Measurements from ENCODE around the gene CYP4V2. TPM values are rescaled to one million over a fixed set of nuclear protein-coding genes. Genes with fewer than 3 reads are reported as not detected.

CYP4V2 gene
- total and polyA plus RNA-seq, 10 donors: 13.1 to 59.9 (median 40.3) TPM

GRCh38 chr4:186228514-186228894, 37.1 kb downstream of the CYP4V2 start:
- Histone ChIP-seq H3K4me3 (no peak overlapping the region), H3K4me1 (no peaks in the 10 kb centered on the region), H3K27ac (no peak overlapping the region), H3K27me3 (replicated peaks in 1 of 7) (no peaks in the 10 kb centered on the region), H3K9me3 (peaks cover 0 to 34% (median 26%) of the 10 kb centered on the region in 8 donors), H3K36me3 (no peaks in the 10 kb centered on the region)
- DNase-seq: no peak
- TF ChIP-seq CTCF (IDR thresholded peaks at IDR 0.05 in 8 of 11, conservative IDR thresholded peaks at IDR 0.05 in 3 of 11) (no peak), POLR2AphosphoS5 (IDR thresholded peaks at IDR 0.05) (no peak), POLR2A (IDR thresholded peaks at IDR 0.05) (no peak)
- WGBS, 5 donors: 81 to 92% (median 89%) methylated on average over 2 of the region's 2 CpGs
- intact Hi-C loops (cut with DNase I; ENCODE audit: low total_unique reads): no loop called here

GRCh38 chr4:186234367-186234766, 43.0 kb downstream of the CYP4V2 start:
- intact Hi-C loops (cut with DNase I; ENCODE audit: low total_unique reads): no loop called here
- no peak overlapping the region for H3K27ac ChIP-seq
- WGBS, 5 donors: 70 to 81% (median 76%) methylated on average over 2 of the region's 2 CpGs
- H3K27me3 ChIP-seq (replicated peaks in 1 of 7): no peaks in the 10 kb centered on the region
- H3K4me3 ChIP-seq: no peak overlapping the region
- TF ChIP-seq CTCF (IDR thresholded peaks at IDR 0.05 in 8 of 11, conservative IDR thresholded peaks at IDR 0.05 in 3 of 11) (no peak), POLR2AphosphoS5 (IDR thresholded peaks at IDR 0.05) (no peak), POLR2A (IDR thresholded peaks at IDR 0.05) (no peak)
- H3K36me3 ChIP-seq: no peaks in the 10 kb centered on the region
- no peaks in the 10 kb centered on the region for H3K4me1 ChIP-seq
- no peak for DNase-seq
- H3K9me3 ChIP-seq: no peaks in the 10 kb centered on the region

GRCh38 chr4:186236126-186236525, 44.8 kb downstream of the CYP4V2 start:
- H3K9me3 ChIP-seq: no peaks in the 10 kb centered on the region
- H3K27me3 ChIP-seq (replicated peaks in 1 of 7): no peaks in the 10 kb centered on the region
- DNase-seq: no peak
- no peaks in the 10 kb centered on the region for H3K4me1 ChIP-seq
- intact Hi-C loops (cut with DNase I; ENCODE audit: low total_unique reads): no loop called here
- no peak for TF ChIP-seq POLR2AphosphoS5 (IDR thresholded peaks at IDR 0.05)
- TF ChIP-seq CTCF (IDR thresholded peaks at IDR 0.05 in 8 of 11, conservative IDR thresholded peaks at IDR 0.05 in 3 of 11): no peak
- TF ChIP-seq POLR2A (IDR thresholded peaks at IDR 0.05): no peak
- H3K4me3 ChIP-seq: no peak overlapping the region
- H3K36me3 ChIP-seq: no peaks in the 10 kb centered on the region
- no peak overlapping the region for H3K27ac ChIP-seq
- WGBS, 5 donors: 83 to 94% (median 91%) methylated on average over 4 of the region's 4 CpGs

- TF ChIP-seq POLR2A (IDR thresholded peaks at IDR 0.05) (no peak), CTCF (IDR thresholded peaks at IDR 0.05 in 8 of 11, conservative IDR thresholded peaks at IDR 0.05 in 3 of 11) (no peak)
- Histone ChIP-seq H3K4me3 (no peak overlapping the region), H3K36me3 (no peaks in the 10 kb centered on the region), H3K9me3 (peaks cover 0 to 13% (median 8%) of the 10 kb centered on the region in 8 donors), H3K27me3 (replicated peaks in 1 of 7) (no peaks in the 10 kb centered on the region), H3K27ac (no peak overlapping the region), H3K4me1 (no peaks in the 10 kb centered on the region)
- 87 to 95% (median 90%) methylated on average over 7 of the region's 7 CpGs for WGBS, 5 donors
- intact Hi-C loops (cut with DNase I; ENCODE audit: low total_unique reads): no loop called here
- no peak for DNase-seq
Observed at GRCh38 chr4:186240452-186240847, 49.1 kb downstream of the CYP4V2 start.

Data from spleen (tissue), 11 donors.